Raji (cell line): ENCODE data around the gene UMODL1.

Source experiments
- POLR2A ChIP-seq: IDR thresholded peaks from 2 replicates; pipeline ENCODE4 v1.6.1; 2011; ENCODE audit warnings: low read depth, low read length, control low read depth; ENCODE audit not compliant: insufficient read depth

UMODL1 gene

GRCh38 chr21:42096566-42096965 is 25.4 kb downstream of the UMODL1 start:
- TF ChIP-seq POLR2A = no peak

GRCh38 chr21:42097274-42097673 is 26.2 kb downstream of the UMODL1 start:
- no peak for TF ChIP-seq POLR2A

DNA sequence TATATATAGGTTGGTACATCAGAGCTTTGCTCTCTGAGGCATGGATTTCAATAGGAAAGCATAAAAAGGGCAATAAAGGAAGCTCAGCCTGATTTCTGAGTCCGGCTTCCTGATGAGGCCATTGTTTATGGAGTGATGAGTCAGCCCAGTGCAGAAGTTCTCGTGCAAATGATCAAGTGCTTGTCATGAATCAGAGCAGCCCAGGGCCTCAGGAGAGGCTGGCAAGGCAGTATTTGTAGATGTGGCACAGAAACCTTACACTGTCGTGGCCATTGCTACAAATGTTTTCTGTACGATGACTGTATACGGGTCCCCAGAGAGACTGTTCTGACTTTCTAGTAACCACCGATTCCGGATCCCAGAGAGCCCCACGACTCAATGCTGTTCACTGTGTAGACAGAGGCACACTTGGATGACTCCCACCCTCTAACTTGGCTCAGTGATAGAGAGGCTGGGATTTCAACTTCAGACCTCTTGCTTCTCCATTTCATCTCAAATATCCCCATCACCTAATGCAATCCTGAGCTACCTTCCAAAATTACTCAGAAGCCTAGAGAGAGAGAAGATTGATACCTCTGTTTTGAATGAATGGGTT is 26.8 kb downstream of the UMODL1 start:
- no peak for TF ChIP-seq POLR2A

GRCh38 chr21:42098957-42099505 is 27.9 kb downstream of the UMODL1 start:
- TF ChIP-seq POLR2A = no peak

DNA sequence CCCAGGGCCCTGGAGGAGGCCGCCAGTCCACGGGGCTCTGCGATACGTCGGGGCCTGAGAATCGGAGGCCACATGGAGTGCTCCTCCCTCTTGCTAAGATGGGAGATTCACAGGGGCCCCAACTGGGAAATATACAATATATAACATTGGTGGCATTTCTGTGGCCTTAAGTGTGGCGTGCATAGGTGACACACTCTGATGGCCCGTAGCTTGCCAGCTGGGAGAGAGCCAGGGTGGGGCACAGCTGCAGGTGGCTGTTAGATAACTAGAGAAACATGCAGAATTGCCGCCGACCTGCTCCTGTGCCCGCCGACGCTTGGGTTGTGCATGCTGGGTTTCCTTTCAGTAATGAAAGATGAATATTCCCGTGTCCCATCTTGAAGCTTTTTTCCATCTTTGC is 30.1 kb downstream of the UMODL1 start:
- no peak for TF ChIP-seq POLR2A

DNA sequence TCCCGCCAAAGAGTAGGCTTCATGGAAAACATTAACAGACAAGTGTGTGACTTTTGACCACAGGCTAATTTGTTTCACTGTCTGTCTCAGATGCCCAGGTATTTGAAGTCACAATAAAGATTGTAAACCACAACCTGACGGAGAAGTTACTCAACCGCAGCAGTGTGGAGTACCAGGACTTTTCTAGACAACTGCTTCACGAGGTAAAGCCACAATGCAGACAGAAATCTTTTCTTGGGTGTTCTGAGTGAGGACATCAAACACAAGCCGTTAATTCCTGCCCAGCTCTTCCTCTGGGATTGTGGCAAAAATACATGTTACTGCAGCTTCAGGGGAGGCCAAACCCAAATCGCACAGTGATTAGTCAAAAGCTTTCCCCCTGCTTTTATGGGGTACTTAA is 31.0 kb downstream of the UMODL1 start:
- no peak for TF ChIP-seq POLR2A

GRCh38 chr21:42102526-42102925 is 31.4 kb downstream of the UMODL1 start:
- no peak for TF ChIP-seq POLR2A

GRCh38 chr21:42102991-42103390 is 31.9 kb downstream of the UMODL1 start:
- TF ChIP-seq POLR2A = no peak

GRCh38 chr21:42103843-42104242 is 32.7 kb downstream of the UMODL1 start:
- TF ChIP-seq POLR2A = no peak

GRCh38 chr21:42105476-42106315 is 34.6 kb downstream of the UMODL1 start:
- TF ChIP-seq POLR2A = no peak

- no peak for TF ChIP-seq POLR2A
These were observed 35.3 kb downstream of the UMODL1 start for GRCh38 chr21:42106425-42106824.

DNA sequence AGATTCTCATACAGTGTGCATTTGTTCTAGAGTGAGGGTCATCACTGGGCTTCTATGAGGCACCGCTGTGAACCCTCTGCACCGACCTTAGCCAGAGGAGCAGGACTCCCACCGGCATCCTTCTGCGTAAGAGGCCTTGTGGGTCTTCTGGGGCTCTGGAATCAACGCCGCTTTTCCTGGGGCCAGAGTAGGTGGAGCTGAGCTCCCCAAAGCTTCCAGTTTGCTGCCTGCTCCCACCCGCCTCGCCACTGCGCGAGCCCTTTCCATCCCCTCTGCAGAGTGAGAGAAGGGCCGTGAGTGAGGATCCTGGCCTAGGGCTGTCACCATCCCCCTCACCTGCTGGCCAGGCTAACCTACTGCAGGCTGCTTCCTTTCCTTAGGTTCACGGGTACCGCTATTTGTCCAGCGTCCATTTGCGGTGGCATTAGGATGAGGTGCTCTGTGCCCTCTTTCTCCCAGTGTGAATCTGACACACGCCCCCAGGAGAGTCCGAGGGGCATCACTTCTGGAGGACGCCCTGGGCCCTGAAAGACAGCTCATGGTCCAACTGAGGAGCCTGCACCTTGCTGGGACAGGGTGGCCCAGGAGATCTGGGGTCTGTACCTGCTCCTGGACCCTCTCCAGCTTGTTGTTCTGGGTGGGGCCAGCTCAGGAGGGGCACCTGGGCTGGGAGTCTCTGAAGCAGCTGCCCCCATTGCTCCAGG is 36.2 kb downstream of the UMODL1 start:
- no peak for TF ChIP-seq POLR2A

GRCh38 chr21:42107881-42108553 is 36.9 kb downstream of the UMODL1 start:
- TF ChIP-seq POLR2A = peak; percentile 39

- no peak for TF ChIP-seq POLR2A
These were observed 37.6 kb downstream of the UMODL1 start for GRCh38 chr21:42108554-42109340.

DNA sequence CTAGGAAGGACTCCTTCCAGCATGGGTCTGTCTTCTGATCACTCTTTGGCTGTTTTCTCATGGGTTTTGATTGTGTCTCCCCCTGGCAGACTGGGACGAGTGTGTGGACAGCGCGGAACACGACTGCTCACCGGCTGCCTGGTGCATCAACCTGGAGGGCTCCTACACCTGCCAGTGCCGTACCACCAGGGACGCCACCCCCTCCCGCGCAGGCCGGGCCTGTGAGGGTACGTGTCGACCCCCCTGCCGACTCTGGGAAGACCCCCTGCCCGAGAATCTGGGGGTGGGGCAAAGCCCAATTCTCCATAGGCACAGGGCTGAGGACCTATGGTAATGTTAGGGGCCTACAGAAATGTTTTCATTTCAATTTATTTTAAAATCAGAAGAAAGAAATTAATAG is 38.4 kb downstream of the UMODL1 start:
- TF ChIP-seq POLR2A = no peak
